Right forelimb (tissue), 1 donor: ENCODE data around the gene TNFRSF14.
"Not testable (repeated sequence)": the region's sequence is repeated elsewhere in the genome, so short reads cannot be mapped to it uniquely, and the experiment has no call there.

Experiments
- DNase-seq: peaks from one replicate; pipeline ENCODE4 v3.0.0-alpha.2; 2018

TNFRSF14 gene

GRCh38 chr1:2554621-2555387 is 1.4 kb upstream of the TNFRSF14 start:
- no peak for DNase-seq

GRCh38 chr1:2555634-2556276 is 416 bp upstream of the TNFRSF14 start:
- no peak for DNase-seq

- no peak for DNase-seq
These were observed 709 bp downstream of the TNFRSF14 start for GRCh38 chr1:2556678-2557481.

- DNase-seq = no peak
These were observed 1.6 kb downstream of the TNFRSF14 start for GRCh38 chr1:2557482-2558400.

GRCh38 chr1:2558420-2558819 is 2.2 kb downstream of the TNFRSF14 start:
- DNase-seq = no peak

- no peak for DNase-seq
These were observed 2.7 kb downstream of the TNFRSF14 start for GRCh38 chr1:2558861-2559260.

GRCh38 chr1:2559509-2560298 is 3.5 kb downstream of the TNFRSF14 start:
- no peak for DNase-seq

- DNase-seq = no peak
These were observed 4.3 kb downstream of the TNFRSF14 start for GRCh38 chr1:2560299-2561073.

GRCh38 chr1:2561446-2561845 is 5.3 kb downstream of the TNFRSF14 start:
- no peak for DNase-seq

GRCh38 chr1:2561898-2562895 is 6.0 kb downstream of the TNFRSF14 start:
- DNase-seq = no peak

GRCh38 chr1:2563205-2563604 is 7.0 kb downstream of the TNFRSF14 start:
- DNase-seq = no peak

GRCh38 chr1:2564006-2564814 is 8.0 kb downstream of the TNFRSF14 start:
- DNase-seq = no peak

- DNase-seq = no peak
These were observed 8.7 kb downstream of the TNFRSF14 start for GRCh38 chr1:2564815-2565374.

- no peak for DNase-seq
These were observed 10.2 kb downstream of the TNFRSF14 start for GRCh38 chr1:2566101-2567045.

- DNase-seq = no peak
These were observed 11.0 kb downstream of the TNFRSF14 start for GRCh38 chr1:2567083-2567679.

- not testable (repeated sequence) for DNase-seq
These were observed 12.1 kb downstream of the TNFRSF14 start for GRCh38 chr1:2568187-2568816.
